Stimulated activated naive CD4-positive, alpha-beta T cell (primary cell): ENCODE results near the gene PXYLP1.
"Not testable (repeated sequence)": the region's sequence is repeated elsewhere in the genome, so short reads cannot be mapped to it uniquely, and the experiment has no call there.

Experiments used
- DNase-seq, 6 experiments: peaks; one replicate each; lab custom pipeline; 2025; lab: John Stamatoyannopoulos, UW

The PXYLP1 gene

GRCh38 chr3:141231101-141231951, at the start of gene PXYLP1:
TSS of gene PXYLP1 (plus strand) at chr3:141231825. CDS start at chr3:141260176, 28,351 bp downstream.
- DNase-seq, result peak; percentile 79 to 90 (median 86)

- no peak for DNase-seq
These were observed 48.0 kb upstream of the PXYLP1 start for GRCh38 chr3:141183606-141184005.

GRCh38 chr3:141184430-141184829, 47.2 kb upstream of the PXYLP1 start:
- no peak for DNase-seq

GRCh38 chr3:141191097-141191749, 40.4 kb upstream of the PXYLP1 start:
- no peak for DNase-seq

GRCh38 chr3:141192345-141192744, 39.3 kb upstream of the PXYLP1 start:
- peak; percentile 90 to 98 (median 96) for DNase-seq

- DNase-seq, result no peak
These were observed 38.4 kb upstream of the PXYLP1 start for GRCh38 chr3:141193066-141193830.

GRCh38 chr3:141201122-141201521, 30.5 kb upstream of the PXYLP1 start:
- DNase-seq, result no peak

GRCh38 chr3:141202682-141203081, 28.9 kb upstream of the PXYLP1 start:
- no peak for DNase-seq

- DNase-seq, result no peak
These were observed 27.8 kb upstream of the PXYLP1 start for GRCh38 chr3:141203866-141204265.

GRCh38 chr3:141204343-141204742, 27.3 kb upstream of the PXYLP1 start:
- no peak for DNase-seq

- DNase-seq, result not testable (repeated sequence)
These were observed 20.3 kb upstream of the PXYLP1 start for GRCh38 chr3:141211306-141211705.

GRCh38 chr3:141212101-141212500, 19.5 kb upstream of the PXYLP1 start:
- DNase-seq, result no peak

GRCh38 chr3:141212555-141212954, 19.1 kb upstream of the PXYLP1 start:
- DNase-seq, result no peak

GRCh38 chr3:141216975-141217374, 14.7 kb upstream of the PXYLP1 start:
- DNase-seq, result no peak

GRCh38 chr3:141217389-141217788, 14.2 kb upstream of the PXYLP1 start:
- DNase-seq, result no peak

GRCh38 chr3:141218162-141218835, 13.3 kb upstream of the PXYLP1 start:
- no peak for DNase-seq

- no peak for DNase-seq
These were observed 12.7 kb upstream of the PXYLP1 start for GRCh38 chr3:141218926-141219325.

- no peak for DNase-seq
These were observed 7.9 kb upstream of the PXYLP1 start for GRCh38 chr3:141223673-141224166.

GRCh38 chr3:141225939-141226338, 5.7 kb upstream of the PXYLP1 start:
- DNase-seq, result no peak

GRCh38 chr3:141227216-141227615, 4.4 kb upstream of the PXYLP1 start:
- no peak for DNase-seq

GRCh38 chr3:141227752-141228151, 3.9 kb upstream of the PXYLP1 start:
- no peak for DNase-seq

GRCh38 chr3:141228395-141228794, 3.2 kb upstream of the PXYLP1 start:
- no peak for DNase-seq
